ENCODE measurements around the gene AMZ2. TPM values are rescaled to one million over a fixed set of nuclear protein-coding genes. Genes with fewer than 3 reads are reported as not detected.

AMZ2 gene
- polyA plus RNA-seq, 3 donors, result 34.0 to 67.6 (median 67.2) TPM

DNA sequence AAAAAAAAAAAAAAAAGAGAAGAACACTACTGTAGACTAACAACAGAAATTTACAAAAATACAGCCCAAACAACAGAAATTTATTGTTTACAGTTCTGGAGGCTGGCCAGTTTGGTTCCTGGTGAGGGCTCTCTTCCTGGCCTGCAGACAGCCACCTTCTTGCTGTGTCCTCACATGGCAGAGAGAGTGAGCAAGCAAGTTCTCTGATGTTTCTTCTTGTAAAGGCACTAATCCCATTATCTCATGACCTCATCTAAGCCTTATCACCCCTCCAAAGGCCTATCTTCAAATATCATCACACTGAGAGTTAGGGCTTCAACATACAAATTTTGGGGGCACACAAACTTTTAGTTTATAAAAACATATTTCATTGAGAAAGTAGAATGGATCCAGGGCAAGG lies 50.8 kb downstream of the AMZ2 start:
- no peak overlapping the region for H3K4me3 Mint-ChIP-seq

DNA sequence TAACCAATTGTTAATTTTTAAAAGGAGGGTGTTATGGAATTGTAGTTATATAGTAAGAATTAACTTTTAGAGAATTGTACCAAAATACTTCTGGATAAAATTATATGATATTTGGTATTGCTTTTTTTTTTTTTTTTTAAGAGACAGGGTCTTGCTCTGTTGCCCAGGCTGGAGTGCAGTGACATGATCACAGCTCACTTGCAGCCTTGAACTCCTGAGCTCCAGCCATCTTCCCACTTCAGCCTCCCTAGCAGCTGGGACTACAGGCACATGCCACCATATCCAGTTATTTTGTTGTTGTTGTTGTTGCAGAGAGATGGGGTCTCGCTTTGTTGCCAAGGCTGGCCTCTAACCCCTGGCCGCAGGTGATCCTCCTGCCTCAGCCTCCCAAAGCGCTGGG lies 52.0 kb downstream of the AMZ2 start:
- peaks cover 56% of the 10 kb centered on the region for H3K4me1 Mint-ChIP-seq
- no CpG with 5 or more reads among the region's 3 CpGs for WGBS (ENCODE audit: insufficient coverage)
- H2AFZ ChIP-seq (ENCODE audit: insufficient read depth, low read depth, low read length, poor library complexity, severe bottlenecking), result no peak overlapping the region
- H3K27ac Mint-ChIP-seq, result no peak overlapping the region
- no peaks in the 10 kb centered on the region for H3K27me3 ChIP-seq (ENCODE audit: control insufficient read depth in 2 of 2, insufficient read depth in 2 of 2, low read length in 2 of 2)
- H3K4me3 ChIP-seq (replicated peaks in 1 of 3; ENCODE audit: low read depth in 2 of 3, low read length in 3 of 3), result no peak overlapping the region
- no peaks in the 10 kb centered on the region for H3K27me3 Mint-ChIP-seq (ENCODE audit: low read depth in 3 of 3)
- TF ChIP-seq CTCF (IDR thresholded peaks at IDR 0.05), result no peak
- no peak overlapping the region for H3K4me3 Mint-ChIP-seq
- H3K9ac ChIP-seq (ENCODE audit: insufficient read depth, low read length, poor library complexity, severe bottlenecking), result no peak overlapping the region
- H3K36me3 ChIP-seq (replicated peaks in 1 of 2; ENCODE audit: control insufficient read depth in 1 of 2, insufficient read depth in 2 of 2, low read length in 2 of 2), result no peaks in the 10 kb centered on the region
- H3K36me3 Mint-ChIP-seq, result peaks cover 2 to 19% of the 10 kb centered on the region in 2 donors
- peaks cover 6% of the 10 kb centered on the region for H3K79me2 ChIP-seq (ENCODE audit: insufficient read depth, low read length)
- peaks cover 45 to 51% of the 10 kb centered on the region in 2 donors for H3K4me1 ChIP-seq (ENCODE audit: control insufficient read depth in 1 of 2, insufficient read depth in 2 of 2, low read length in 2 of 2)
- H3K9me3 ChIP-seq (replicated peaks in 1 of 2; ENCODE audit: control insufficient read depth in 1 of 2, insufficient read depth in 1 of 2, low read length in 2 of 2), result no peaks in the 10 kb centered on the region
- no peak for DNase-seq
- no peak overlapping the region for H3K27ac ChIP-seq (ENCODE audit: low read depth in 1 of 2, low read length in 2 of 2)
- peaks cover 0 to 5% (median 1%) of the 10 kb centered on the region in 7 donors for H3K9me3 Mint-ChIP-seq
- no peaks in the 10 kb centered on the region for H4K20me1 ChIP-seq (ENCODE audit: insufficient read depth, low read length)
- intact Hi-C loops (cut with micrococcal nuclease), result no loop called here
- H3K4me2 ChIP-seq (replicated peaks; ENCODE audit: extremely low read depth, low read length, poor library complexity, severe bottlenecking), result no peak overlapping the region

More for the DNA sequence above, 50.8 kb downstream of the AMZ2 start:
- H3K36me3 Mint-ChIP-seq, result peaks cover 6 to 21% of the 10 kb centered on the region in 2 donors
- Histone ChIP-seq H2AFZ (ENCODE audit: insufficient read depth, low read depth, low read length, poor library complexity, severe bottlenecking) (no peak overlapping the region), H3K9me3 (replicated peaks in 1 of 2; ENCODE audit: control insufficient read depth in 1 of 2, insufficient read depth in 1 of 2, low read length in 2 of 2) (no peaks in the 10 kb centered on the region), H3K9ac (ENCODE audit: insufficient read depth, low read length, poor library complexity, severe bottlenecking) (no peak overlapping the region), H3K4me3 (replicated peaks in 1 of 3; ENCODE audit: low read depth in 2 of 3, low read length in 3 of 3) (no peak overlapping the region), H3K36me3 (replicated peaks in 1 of 2; ENCODE audit: control insufficient read depth in 1 of 2, insufficient read depth in 2 of 2, low read length in 2 of 2) (no peaks in the 10 kb centered on the region), H3K4me2 (replicated peaks; ENCODE audit: extremely low read depth, low read length, poor library complexity, severe bottlenecking) (no peak overlapping the region), H3K4me1 (ENCODE audit: control insufficient read depth in 1 of 2, insufficient read depth in 2 of 2, low read length in 2 of 2) (peaks cover 50 to 53% of the 10 kb centered on the region in 2 donors), H3K79me2 (ENCODE audit: insufficient read depth, low read length) (peaks cover 16% of the 10 kb centered on the region), H3K27ac (ENCODE audit: low read depth in 1 of 2, low read length in 2 of 2) (peak overlapping the region; percentile 81 to 83), H4K20me1 (ENCODE audit: insufficient read depth, low read length) (no peaks in the 10 kb centered on the region), H3K27me3 (ENCODE audit: control insufficient read depth in 2 of 2, insufficient read depth in 2 of 2, low read length in 2 of 2) (no peaks in the 10 kb centered on the region)
- peak in 1 of 3 donors; percentile 35 for DNase-seq
- intact Hi-C loops (cut with micrococcal nuclease), result no loop called here
- no peak for TF ChIP-seq CTCF (IDR thresholded peaks at IDR 0.05)
- H3K4me1 Mint-ChIP-seq, result peaks cover 60% of the 10 kb centered on the region
- H3K9me3 Mint-ChIP-seq, result peaks cover 0 to 5% (median 1%) of the 10 kb centered on the region in 7 donors
- peak overlapping the region in 6 of 7 donors; percentile 53 to 97 (median 88) for H3K27ac Mint-ChIP-seq
- H3K27me3 Mint-ChIP-seq (ENCODE audit: low read depth in 3 of 3), result peaks cover 0 to 2% (median 0%) of the 10 kb centered on the region in 3 donors
